Inferior parietal cortex (tissue), 1 donor: ENCODE data around the gene COMMD3.

Experiments
- DNase-seq: peaks from one replicate; pipeline ENCODE4 v3.0.0-alpha.2; 2016; ENCODE audit errors: extremely low spot score

The COMMD3 gene

GRCh38 chr10:22366771-22367170 is 50.6 kb downstream of the COMMD3 start:
- DNase-seq, result no peak

- no peak for DNase-seq
These were observed 51.3 kb downstream of the COMMD3 start for GRCh38 chr10:22367471-22367870.

- DNase-seq, result no peak
These were observed 52.2 kb downstream of the COMMD3 start for GRCh38 chr10:22368402-22368801.

GRCh38 chr10:22368981-22369380 is 52.8 kb downstream of the COMMD3 start:
- DNase-seq, result no peak

- DNase-seq, result no peak
These were observed 53.4 kb downstream of the COMMD3 start for GRCh38 chr10:22369434-22370072.
